GM19467 (cell line): Measurements from ENCODE around the gene NAT9.

Source experiments
- ATAC-seq: cut with Tn5 transposase; IDR thresholded peaks from one replicate; pipeline ENCODE4 v1.9.1; 2021; ENCODE audit warnings: mild to moderate bottlenecking, moderate library complexity; ENCODE audit not compliant: unreplicated experiment

The NAT9 gene, protein sequence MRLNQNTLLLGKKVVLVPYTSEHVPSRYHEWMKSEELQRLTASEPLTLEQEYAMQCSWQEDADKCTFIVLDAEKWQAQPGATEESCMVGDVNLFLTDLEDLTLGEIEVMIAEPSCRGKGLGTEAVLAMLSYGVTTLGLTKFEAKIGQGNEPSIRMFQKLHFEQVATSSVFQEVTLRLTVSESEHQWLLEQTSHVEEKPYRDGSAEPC

DNA sequence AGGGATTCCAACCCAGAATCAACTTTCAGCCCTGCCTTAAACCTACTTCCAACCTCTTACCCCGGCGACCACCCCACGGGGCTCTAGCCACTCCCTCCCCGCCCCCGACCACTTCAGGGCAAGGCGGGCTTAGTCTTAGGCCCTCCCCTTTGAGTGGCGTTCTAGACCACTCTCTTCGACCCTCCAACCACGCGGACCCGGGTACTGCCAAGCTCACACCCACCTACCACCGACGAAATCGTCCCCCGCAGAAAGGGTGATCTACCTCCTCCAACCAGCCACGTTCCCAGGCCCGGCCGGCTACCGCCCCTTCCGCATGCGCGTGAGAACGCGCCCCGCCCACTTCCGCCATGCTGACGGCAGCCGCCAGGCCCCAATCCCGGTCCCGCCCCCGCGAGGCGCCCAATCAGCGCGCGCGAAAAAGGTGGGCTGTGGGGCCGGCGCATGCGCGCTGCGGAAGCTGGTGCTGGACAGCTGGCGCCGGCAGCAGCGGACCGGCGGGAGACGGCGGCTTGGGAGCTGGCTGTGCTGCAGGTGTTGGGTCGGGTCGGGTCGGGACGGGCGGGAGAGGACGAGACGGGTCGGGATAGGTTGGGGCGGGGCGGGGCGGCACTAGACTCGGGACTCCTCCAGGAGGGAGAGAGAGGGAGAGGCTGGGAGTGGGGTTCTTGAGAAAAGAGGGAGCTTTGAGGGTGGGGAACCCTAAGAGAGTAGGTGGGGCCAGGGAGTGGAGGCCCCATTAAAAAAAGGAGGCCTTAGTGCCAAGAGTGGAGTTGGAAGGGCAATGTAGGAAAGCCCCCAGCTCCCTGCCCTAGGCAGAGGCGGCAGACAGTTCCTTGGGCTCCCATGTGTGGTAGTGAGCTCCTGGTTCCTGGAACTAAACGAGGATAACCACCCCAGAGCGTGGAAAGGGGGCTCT lies at the start of gene NAT9:
NAT9 (minus strand) TSS at position 302 of the 919 bp plus-strand sequence. CDS start 647 bp downstream, outside the sequence.
- ATAC-seq: peak; percentile 62

DNA sequence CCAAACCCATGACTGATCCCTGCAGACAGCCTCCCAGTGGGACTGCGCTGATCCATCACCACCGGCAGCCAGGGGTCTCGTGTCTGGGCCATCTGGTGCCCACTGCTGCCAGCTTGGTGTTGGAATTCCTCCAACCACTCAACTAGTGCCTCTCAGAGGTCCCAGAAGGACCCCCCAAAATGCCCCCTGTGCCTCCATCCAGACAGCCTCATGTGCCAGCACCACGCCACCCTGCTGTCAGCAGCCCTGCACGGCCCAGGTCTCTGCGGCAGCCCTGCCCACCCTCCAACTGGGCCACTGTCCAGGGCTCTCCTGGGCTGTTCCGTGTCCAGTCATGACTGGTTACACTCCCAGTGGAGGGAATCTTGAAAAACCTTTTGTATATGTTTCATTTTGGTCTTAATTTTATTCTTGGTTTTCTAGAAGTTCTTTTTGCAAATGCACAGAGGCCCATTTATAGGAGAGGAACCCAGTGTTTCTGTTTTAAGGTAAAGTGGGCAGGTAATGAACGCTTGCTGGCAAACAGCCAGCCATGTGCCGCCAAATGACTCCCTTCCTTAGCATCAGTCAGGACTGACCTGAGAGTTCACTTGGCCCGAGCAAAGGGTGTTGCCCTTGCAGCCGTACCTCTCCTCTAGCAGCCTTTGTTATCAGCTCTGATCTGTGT lies 48.9 kb upstream of the NAT9 start:
- no peak for ATAC-seq

DNA sequence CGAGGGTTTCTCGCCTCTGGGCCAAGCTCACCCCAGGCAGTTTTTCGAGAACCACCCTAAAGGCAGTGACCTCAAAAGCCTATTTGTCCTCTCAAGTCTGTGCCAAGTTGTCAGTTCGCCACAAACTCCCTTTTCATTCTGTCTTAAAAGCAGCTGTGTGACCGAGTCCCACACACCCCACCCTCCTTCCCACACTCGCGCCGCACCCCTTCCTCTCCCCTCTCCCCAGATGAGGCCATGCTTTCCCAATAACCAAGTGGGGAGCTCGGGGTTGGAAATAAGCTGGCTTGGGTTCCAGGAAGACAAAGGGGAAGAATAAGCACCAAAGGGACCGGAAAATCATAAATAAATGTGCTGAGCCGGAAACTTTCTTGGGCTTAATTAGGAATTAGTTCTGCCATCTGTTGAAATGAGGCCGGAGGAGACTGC lies 46.8 kb upstream of the NAT9 start:
- ATAC-seq: no peak

DNA sequence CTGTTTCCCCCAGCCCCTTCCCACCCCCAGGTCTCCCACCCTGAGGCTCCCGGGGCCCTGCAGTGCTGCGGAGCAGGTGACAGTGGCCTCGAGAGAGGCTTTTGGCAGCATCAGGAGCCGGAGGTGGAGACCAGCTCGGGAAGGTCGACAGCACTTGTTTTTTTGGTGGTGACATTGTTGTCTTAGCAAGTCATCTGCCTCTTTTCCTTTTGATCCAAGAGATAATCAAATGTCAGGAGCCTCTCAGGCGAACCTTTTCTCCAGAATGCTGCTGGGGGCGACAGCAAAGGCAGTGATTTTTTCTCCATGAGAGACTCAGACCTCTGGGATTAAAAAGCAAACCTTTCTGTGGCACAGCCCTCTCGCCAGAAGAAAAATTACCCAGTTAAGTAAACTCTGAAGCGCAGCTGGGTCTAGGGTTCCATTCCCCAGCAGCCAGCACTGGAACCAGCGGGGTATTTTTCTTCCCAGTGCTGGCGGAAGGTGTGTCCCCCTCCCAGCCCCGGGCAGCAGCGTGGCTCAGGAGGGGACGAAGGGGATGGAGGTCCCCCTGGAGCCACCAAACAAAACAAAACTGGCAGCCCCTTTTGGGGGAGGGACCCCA lies 46.3 kb upstream of the NAT9 start:
- ATAC-seq: no peak

DNA sequence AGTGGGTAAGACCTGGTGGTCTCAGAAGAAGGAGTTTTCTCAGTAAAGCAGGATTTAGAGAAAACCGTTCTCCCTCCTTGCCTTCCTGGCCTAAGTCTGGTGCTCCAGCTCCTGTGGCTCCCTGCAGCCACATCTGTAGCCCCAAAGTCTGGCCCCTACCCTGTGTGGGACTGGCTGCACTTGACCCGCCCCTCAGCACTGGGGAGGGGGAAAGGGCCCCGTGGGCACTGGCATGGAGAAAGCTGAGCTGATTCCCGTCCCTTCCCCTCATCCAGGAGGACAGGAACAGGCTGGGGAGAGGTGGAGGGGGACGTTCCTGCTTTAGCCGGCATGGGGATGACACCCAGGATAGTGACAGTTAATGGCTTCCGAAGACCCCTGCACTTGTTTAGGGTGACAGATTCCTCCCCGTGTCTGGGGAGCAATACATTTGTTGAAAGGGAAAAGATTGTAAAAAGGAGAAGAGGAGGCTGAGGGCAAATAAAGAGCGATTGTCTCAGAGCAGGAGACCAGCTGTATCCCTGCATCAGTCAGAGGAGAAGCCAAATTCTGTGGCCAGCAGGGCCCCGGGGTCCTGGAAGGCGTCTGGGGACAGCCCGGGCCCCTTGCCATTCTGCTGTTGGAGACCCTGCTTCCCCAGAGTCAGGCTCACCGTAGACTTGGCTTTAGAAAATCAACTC lies 45.6 kb upstream of the NAT9 start:
- no peak for ATAC-seq

DNA sequence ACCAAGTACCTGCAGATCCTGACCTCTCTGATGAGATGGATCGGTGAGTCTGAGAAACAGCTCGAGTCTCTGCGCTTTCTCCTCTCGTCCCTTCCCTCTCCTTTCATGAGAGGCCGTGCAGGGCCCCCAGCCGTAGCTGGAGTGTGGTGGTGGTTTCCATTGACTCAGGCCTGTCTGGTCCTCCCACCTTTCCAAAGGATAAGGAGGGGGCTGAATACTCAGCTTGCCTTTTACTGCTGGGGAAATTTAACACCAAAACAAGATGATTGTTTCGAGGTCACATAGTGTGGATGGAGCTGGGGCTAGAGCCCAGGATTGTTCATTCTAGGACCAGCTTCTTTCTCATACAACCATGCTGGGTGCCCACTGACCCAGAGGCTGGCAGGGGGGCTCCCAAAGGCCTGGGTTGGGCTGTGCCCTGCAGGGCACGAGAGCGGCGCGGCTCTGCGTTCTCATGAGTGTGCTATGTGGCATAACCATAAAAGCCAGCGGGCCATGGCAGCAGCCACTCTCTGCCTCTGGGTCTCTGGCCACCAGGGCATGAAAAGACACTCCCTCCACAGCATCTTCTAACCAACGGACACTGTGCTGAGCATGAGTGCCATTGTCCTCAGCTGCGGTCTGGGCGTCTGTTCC lies 43.8 kb upstream of the NAT9 start:
- no peak for ATAC-seq

DNA sequence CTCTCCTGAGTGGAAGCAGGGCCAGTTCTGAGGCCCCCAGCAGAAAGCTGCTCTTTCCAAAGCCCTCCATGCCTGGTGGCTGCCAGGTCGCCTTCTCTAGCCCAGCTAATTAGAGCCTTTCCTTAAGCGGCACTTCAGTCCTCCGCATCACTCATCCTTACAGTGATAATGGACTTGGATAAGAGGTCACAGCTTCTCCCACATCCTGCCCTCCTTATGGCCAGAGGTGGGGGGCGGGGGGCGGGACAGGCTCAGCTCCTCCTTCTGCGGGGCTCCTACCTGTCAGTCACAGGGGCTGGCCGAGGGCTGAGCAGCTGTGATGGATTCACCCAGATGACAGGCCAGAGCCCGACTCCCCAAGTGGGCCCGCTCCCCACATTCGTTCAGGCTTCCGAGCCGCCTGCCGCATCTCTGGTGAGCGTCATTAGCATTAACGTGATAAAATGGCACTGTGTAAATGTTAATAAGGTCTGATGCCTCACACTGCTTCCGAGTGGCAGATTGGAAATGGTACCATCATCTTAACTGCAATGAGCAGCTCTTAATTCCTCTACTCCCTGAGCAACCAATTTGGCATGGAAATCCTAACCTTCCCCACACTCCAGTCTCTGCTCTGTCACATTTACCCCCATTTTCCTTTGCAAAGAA lies 42.3 kb upstream of the NAT9 start:
- ATAC-seq: no peak

DNA sequence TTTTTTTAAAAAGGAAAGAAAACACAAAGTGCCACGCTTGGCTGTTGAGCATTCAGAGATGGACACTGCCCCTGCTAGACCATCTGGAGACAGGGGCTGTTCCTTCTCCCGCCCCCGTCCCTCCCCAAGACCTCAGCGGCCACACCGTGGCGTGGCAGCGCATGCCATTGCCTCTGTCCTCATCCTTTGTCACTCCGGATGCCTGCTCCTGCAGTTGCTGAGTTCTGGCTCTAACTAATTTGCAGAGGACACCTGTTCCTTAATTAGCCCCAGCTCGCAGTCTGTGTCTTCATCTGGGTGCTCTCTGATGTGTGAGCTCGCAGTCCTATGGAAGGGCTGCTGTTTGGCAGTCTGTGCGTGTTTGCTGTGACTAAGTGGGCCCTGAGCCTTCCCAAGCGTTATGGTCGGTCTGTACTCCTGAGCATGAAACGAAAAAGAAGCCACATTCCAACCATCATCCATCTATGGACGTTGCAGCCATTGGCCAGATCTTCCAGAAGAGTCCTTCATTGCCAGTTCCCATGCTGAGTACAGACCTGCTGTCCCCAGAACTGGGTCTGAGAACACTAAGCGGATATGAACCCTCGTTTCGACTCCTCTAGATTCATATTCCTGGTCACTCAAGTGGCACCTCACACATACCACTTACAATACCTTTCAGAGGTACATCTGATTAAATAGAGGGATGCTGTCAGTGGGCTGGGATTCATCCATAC lies 40.9 kb upstream of the NAT9 start:
- no peak for ATAC-seq

DNA sequence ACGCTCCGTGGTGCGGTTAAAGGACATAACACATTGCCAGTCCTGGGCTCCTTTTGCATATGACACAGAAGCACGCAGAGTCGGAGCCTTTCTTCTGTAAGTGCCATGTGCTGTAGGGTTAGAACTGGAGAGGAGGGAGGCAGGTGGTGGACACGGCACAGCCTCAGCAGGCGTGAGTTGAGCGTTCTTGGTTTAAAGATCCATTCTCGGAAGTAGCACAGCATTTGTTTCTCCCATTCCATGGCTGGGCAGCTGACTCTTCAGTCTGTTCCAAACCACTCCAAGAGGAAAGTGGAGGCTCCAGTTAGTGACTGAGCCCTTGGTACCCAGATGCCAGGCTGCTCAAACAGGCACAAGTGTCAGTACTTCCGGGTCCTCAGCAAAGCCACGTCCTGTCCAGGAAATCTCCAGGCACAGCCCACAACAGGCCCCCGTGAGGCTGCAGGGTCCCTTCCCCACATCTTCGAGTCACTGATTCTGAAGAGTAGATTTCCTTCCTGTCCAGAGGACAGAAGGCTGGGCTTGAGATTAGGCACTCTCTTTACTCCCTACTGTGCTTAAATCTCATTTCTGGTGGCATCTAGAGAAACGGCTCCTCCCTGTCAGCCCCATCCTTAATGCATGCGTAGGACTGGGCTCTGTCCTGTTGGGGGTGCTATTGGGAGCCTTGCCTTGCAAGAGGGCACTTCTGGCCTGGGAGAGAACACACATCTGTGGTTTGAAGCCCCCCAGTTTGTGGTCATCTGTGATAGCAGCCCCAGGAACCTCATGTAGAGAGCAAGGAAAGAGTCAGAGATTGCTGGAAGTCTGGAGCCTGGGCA lies 39.6 kb upstream of the NAT9 start:
- ATAC-seq: no peak

DNA sequence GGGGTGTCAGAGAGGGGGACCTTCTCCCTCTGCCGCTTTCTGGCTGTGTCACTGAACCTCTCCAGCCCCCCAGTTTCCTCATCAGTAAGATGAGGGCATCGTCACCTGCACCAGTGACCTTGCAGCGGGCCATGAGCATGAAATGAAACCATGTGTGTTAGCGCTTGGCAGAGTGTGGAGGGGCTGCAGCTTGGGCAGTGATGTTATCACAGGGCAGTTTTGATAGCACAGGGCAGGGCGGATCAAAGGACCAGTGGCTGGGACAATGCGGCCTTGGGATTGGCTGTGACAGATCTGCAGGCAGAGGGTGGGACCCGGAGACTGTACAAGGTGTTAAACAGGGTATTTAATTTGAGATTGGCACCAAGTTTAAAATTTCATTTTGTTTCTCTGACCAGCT lies 38.9 kb upstream of the NAT9 start:
- no peak for ATAC-seq

DNA sequence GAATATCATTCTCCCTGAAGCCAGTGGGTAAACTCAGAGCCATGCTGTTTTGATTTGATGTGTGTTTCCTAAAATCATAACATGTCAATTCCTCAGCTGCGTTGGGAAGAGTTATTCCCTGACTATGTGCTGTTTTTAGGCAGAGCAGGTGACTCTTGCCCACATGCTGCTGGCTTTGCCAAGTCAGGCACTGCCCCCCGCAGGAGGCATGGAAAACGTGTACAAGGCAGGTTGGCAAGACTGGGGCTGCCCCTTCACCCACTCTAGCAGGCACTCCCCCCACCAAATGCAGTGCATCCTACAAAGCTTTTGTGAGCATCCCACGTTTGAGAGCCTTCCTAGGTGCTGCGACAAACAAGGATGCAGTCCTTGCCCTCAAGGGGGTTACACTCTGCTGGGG lies 38.3 kb upstream of the NAT9 start:
- ATAC-seq: no peak

DNA sequence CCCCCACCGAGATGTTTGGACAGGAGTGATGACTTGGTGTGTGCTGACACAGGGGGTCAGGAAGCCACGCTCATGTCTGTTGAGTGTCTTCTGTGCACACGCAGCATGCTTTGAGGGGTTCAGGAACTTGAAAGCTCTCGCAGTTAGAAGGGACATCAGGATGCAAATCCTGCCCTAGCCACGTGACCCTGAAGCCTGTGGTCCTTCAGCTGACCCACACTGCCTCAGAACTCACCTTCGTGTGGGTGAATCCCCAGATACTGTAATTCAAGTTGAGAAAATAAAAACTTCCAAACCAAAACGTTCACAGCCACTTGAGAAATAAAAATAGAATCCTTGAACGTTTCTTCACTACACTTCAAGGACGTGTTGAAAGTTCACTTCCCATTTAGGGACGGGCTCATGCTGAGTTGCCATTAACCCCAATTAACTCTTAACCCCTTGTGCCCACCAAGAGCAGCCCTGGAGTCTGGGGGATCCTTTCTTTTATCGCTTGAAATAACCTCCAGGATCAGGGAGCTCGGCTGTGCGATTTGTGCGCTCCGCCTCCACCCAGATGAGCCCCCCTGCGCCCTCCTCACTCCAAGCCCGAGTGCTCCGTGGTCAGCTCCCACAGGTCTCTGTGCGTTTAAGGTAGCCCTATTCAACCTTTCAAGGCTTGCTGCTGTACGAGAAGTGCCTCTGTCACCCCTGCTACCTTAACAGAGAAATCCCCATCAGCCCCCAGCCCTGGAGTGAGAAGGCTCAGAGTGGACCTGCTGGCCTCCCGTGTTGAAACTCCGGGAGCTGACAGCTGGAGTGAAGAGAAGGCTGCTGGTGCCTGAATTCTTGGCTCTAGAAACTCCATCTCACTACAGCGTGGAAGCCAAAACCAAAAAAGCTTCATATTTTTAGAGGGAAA lies 36.2 kb upstream of the NAT9 start:
- no peak for ATAC-seq

DNA sequence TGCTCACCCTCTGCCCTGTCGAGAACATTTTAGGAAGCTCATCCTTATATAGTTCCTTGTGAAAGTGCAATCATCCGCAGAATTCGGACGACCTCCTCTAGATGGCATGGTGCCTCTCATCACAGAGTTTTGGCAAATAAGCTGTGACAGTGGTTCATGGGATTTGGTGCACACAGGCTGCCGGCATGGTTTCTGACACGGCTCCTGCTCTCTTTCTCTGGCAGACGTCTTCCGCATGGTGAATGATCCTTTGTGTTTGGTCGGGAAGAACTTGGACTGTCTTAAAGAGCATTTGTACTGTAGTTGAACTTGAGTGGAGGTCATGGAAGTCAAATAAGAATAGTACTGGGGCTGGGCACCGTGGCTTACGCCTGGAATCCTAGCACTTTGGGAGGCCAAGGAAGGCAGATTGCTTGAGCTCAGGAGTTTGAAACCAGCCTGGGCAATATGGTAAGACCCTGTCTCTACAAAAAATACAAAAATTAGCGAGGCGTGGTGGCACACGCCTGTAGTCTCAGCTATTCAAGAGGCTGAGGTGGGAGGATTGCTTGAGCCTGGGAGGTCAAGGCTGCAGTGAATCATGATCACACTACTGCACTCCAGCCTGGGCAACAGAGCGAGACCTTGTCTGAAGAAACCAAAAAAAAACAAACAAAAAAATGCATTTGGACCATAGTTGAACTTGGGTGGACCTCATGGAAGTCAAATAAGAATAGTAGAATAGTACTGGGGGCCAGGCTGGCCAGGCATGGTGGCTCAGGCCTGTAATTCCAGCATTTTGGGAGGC lies 34.7 kb upstream of the NAT9 start:
- no peak for ATAC-seq

DNA sequence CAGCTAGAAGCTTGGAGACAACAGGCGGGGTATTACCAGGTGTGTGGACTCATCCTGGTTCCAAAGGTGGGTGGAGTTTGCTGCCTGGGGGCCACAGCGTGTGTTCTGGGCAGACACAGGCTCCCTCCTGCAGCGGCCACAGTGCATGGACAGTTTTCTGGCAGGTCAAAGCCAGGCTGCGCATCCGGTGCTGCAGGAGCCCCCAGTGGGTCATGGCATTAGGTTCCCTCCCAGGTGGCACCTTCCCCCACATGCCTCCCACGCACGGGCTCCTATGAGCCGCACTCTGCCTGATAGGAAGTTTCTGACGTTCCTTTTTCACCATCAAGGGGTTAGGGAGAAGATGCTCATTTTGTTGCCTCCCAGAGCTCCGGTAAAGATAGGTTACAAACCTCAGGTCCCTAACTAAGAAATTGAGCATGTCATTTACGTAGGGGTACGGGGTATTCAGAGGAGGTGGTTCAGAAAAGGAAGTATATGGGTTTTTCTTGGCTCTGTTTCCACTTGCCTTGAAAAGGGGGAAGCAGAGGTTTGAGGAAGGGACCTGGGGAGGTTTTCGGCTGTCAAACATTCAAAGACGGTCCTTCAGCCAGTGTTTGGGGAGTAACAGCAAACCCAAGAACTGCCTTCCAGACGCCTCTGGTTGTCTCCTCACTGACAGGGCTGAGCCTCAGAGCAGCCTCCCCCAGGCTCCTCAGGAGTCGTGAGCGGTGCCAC lies 32.7 kb upstream of the NAT9 start:
- no peak for ATAC-seq

DNA sequence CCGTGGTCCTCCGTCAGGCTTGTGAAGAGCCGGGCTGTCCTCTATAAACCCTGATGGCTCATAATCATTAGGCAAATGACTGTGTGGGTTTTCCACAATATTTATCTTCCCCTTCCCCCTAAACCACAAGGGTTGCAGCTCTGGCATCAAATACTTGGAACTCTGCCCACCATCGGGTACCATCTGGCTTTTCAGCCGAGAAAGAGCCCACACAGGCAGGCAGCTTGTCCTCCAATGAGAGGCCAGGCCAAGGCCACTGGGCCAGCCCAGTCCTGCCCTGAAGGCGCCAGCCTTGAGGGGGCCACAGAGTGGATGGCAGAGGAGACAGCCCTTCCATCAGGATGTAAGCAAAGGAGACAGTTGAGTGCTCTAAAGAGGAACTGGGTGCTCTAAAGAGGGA lies 31.8 kb upstream of the NAT9 start:
- ATAC-seq: no peak

DNA sequence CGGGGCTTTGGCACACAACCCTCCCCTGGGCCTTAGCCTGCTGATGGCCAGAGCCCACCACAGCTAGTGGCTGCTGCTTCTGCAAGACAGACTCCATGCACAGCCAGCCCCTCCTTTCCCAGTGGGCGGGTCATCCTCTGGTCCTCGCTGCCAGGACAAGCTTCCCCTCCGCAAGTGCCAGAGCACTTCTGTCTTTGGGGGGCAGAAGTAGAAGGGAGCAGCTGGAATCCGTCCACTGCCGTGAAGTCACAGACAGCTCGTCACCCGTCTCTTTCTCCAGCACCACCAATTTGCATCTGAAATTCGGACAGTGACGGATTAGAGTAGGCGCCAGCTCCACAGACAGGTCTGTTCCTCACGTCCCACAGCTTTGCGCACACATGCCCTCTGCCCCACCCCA lies 31.3 kb upstream of the NAT9 start:
- no peak for ATAC-seq
